ENCODE measurements around the gene UVSSA. TPM values are rescaled to one million over a fixed set of nuclear protein-coding genes. Genes with fewer than 3 reads are reported as not detected.

The UVSSA gene
- polyA plus RNA-seq, 1 of the 3 experiments (the other 2 are of a cell fraction): 14.9 TPM

DNA sequence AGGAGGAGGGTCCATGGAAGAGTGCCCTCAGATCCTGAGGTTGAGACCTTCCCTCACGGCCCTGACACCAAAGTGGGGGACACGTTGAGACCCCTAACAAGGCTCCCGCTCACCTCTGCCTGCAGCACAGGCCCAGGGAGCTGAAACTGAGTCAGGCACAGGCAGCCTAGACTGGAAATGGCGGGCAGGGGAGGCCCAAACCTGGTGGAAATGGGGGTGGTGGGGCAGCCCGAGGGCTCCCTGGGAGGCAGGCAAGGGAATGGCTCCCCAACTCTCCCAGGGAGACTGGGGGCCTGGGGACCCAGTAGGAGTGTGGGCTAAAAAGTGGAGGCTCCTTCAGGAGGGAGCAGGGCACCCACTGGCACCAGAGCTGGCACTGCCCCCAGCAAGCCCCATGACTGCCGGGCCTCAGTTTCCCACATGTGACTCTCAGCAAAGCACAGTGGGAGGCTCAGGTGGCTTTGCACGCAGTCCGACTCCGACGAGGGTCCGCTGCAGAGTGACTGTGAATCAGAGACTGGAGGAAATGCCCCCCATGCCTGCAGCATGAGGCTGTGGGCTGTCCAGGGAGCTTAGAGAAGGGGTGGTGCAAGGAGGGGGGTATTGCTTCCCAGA lies 53.3 kb downstream of the UVSSA start:
- no peak for TF ChIP-seq POLR2AphosphoS5 (IDR thresholded peaks at IDR 0.05; ENCODE audit: low read depth, low read length)
- no peak for TF ChIP-seq EP300 (IDR thresholded peaks at IDR 0.05; ENCODE audit: borderline replicate concordance in 1 of 2, low read depth in 1 of 2, low read length in 1 of 2)
- no peak for TF ChIP-seq FOXM1 (IDR thresholded peaks at IDR 0.05; ENCODE audit: low read depth)
- TF ChIP-seq TAF1 (IDR thresholded peaks at IDR 0.05; ENCODE audit: borderline replicate concordance, low read depth, low read length): no peak
- TF ChIP-seq GABPA (IDR thresholded peaks at IDR 0.05; ENCODE audit: low read depth): no peak
- TF ChIP-seq, protein P1, sequence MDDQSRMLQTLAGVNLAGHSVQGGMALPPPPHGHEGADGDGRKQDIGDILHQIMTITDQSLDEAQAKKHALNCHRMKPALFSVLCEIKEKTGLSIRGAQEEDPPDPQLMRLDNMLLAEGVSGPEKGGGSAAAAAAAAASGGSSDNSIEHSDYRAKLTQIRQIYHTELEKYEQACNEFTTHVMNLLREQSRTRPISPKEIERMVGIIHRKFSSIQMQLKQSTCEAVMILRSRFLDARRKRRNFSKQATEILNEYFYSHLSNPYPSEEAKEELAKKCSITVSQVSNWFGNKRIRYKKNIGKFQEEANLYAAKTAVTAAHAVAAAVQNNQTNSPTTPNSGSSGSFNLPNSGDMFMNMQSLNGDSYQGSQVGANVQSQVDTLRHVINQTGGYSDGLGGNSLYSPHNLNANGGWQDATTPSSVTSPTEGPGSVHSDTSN (IDR thresholded peaks at IDR 0.05): no peak
- TF ChIP-seq RXRA (IDR thresholded peaks at IDR 0.05; ENCODE audit: borderline replicate concordance, low read depth): no peak
- TF ChIP-seq FOXJ3 (CRISPR knock-in tag; IDR thresholded peaks at IDR 0.05): no peak
- TF ChIP-seq, protein P2, sequence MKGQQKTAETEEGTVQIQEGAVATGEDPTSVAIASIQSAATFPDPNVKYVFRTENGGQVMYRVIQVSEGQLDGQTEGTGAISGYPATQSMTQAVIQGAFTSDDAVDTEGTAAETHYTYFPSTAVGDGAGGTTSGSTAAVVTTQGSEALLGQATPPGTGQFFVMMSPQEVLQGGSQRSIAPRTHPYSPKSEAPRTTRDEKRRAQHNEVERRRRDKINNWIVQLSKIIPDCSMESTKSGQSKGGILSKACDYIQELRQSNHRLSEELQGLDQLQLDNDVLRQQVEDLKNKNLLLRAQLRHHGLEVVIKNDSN (IDR thresholded peaks at IDR 0.05; ENCODE audit: borderline replicate concordance, low read depth): no peak
- TF ChIP-seq, protein P3, sequence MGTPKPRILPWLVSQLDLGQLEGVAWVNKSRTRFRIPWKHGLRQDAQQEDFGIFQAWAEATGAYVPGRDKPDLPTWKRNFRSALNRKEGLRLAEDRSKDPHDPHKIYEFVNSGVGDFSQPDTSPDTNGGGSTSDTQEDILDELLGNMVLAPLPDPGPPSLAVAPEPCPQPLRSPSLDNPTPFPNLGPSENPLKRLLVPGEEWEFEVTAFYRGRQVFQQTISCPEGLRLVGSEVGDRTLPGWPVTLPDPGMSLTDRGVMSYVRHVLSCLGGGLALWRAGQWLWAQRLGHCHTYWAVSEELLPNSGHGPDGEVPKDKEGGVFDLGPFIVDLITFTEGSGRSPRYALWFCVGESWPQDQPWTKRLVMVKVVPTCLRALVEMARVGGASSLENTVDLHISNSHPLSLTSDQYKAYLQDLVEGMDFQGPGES (IDR thresholded peaks at IDR 0.05; ENCODE audit: low read depth, low read length): no peak
- TF ChIP-seq, protein P4, sequence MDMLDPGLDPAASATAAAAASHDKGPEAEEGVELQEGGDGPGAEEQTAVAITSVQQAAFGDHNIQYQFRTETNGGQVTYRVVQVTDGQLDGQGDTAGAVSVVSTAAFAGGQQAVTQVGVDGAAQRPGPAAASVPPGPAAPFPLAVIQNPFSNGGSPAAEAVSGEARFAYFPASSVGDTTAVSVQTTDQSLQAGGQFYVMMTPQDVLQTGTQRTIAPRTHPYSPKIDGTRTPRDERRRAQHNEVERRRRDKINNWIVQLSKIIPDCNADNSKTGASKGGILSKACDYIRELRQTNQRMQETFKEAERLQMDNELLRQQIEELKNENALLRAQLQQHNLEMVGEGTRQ (IDR thresholded peaks at IDR 0.05; ENCODE audit: borderline replicate concordance, low read depth, low read length): no peak
- no peak for TF ChIP-seq GATA2 (CRISPR knock-in tag; IDR thresholded peaks at IDR 0.05)
- no peak for TF ChIP-seq NRF1 (IDR thresholded peaks at IDR 0.05; ENCODE audit: low read depth, low read length)
- TF ChIP-seq RAD21 (IDR thresholded peaks at IDR 0.05; ENCODE audit: low read length): no peak
- TF ChIP-seq, protein P5, sequence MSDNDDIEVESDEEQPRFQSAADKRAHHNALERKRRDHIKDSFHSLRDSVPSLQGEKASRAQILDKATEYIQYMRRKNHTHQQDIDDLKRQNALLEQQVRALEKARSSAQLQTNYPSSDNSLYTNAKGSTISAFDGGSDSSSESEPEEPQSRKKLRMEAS (IDR thresholded peaks at IDR 0.05; ENCODE audit: low read depth): no peak
- TF ChIP-seq MXI1 (IDR thresholded peaks at IDR 0.05; ENCODE audit: low read depth, low read length): no peak
- no peak for TF ChIP-seq TEAD4 (IDR thresholded peaks at IDR 0.05; ENCODE audit: borderline replicate concordance, insufficient read depth)
- TF ChIP-seq, protein P6, sequence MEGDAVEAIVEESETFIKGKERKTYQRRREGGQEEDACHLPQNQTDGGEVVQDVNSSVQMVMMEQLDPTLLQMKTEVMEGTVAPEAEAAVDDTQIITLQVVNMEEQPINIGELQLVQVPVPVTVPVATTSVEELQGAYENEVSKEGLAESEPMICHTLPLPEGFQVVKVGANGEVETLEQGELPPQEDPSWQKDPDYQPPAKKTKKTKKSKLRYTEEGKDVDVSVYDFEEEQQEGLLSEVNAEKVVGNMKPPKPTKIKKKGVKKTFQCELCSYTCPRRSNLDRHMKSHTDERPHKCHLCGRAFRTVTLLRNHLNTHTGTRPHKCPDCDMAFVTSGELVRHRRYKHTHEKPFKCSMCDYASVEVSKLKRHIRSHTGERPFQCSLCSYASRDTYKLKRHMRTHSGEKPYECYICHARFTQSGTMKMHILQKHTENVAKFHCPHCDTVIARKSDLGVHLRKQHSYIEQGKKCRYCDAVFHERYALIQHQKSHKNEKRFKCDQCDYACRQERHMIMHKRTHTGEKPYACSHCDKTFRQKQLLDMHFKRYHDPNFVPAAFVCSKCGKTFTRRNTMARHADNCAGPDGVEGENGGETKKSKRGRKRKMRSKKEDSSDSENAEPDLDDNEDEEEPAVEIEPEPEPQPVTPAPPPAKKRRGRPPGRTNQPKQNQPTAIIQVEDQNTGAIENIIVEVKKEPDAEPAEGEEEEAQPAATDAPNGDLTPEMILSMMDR (IDR thresholded peaks at IDR 0.05): no peak
- no peaks in the 10 kb centered on the region for H4K20me1 ChIP-seq (ENCODE audit: insufficient read depth)
- H2AFZ ChIP-seq (ENCODE audit: low read depth): no peak overlapping the region
- CTCF ChIA-PET: interaction anchor here (0.9 to 2.4 kb wide), 2 partner anchors 13 to 113 kb away, joined by 3 to 11 read pairs; no protein-coding TSS in a partner anchor
- H3K4me3 ChIP-seq (ENCODE audit: low read depth in 2 of 2, low read length in 1 of 2): no peak overlapping the region
- H3K9me2 ChIP-seq: no peaks in the 10 kb centered on the region
- H3K4me2 ChIP-seq: no peak overlapping the region
- no peaks in the 10 kb centered on the region for H3K36me3 ChIP-seq (replicated peaks in 1 of 2; ENCODE audit: control insufficient read depth in 1 of 2, insufficient read depth in 2 of 2, low read length in 1 of 2)
- H3K4me1 ChIP-seq (ENCODE audit: control insufficient read depth in 1 of 2, insufficient read depth in 2 of 2, low read depth in 1 of 2, low read length in 1 of 2): no peaks in the 10 kb centered on the region
- H3F3A ChIP-seq (replicated peaks; ENCODE audit: insufficient read depth): no peaks in the 10 kb centered on the region
- no CpG with 5 or more reads among the region's 11 CpGs for WGBS (ENCODE audit: low lambda C conversion rate)
- H3K9me3 ChIP-seq: no peaks in the 10 kb centered on the region
- H3K9ac ChIP-seq: no peak overlapping the region
- POLR2A ChIA-PET: no interaction called here
- DNase-seq: peak; percentile 21
- no peak overlapping the region for H3K27ac ChIP-seq (ENCODE audit: low read depth in 2 of 2, low read length in 1 of 2)
- H3K27me3 ChIP-seq (ENCODE audit: insufficient read depth): peaks cover 38% of the 10 kb centered on the region
- H3K79me2 ChIP-seq (ENCODE audit: insufficient read depth): no peaks in the 10 kb centered on the region

Measured in SK-N-SH (cell line).